GM12878 (cell line): ENCODE data around the gene KLHL35. TPM values are rescaled to one million over a fixed set of nuclear protein-coding genes. Genes with fewer than 3 reads are reported as not detected.

Source experiments
- ATAC-seq: fragments of 200-7000 bp; cut with Tn5 transposase; 3 replicates; pipeline ENCODE4 v1.9.1; 2020; ENCODE audit warnings: mild to moderate bottlenecking, moderate library complexity
- BruUV-seq: library from RNA; stranded (reverse); fragments of 400-500 nt; replicated peaks from 2 replicates; lab custom pipeline; 2021; lab: Mats Ljungman, UMichigan
- CTCF ChIA-PET: fragments of 300-600 bp; sonication (Branson Sonifier 250); formaldehyde crosslinking; extraction: SDS; loops from one replicate; lab custom pipeline; 2021; ENCODE audit warnings: inconsistent platforms; lab: Yijun Ruan, JAX
- POLR2A ChIA-PET: fragments of 350-600 bp; formaldehyde crosslinking; extraction: SDS; loops from one replicate; lab custom pipeline; 2021; ENCODE audit warnings: inconsistent platforms; lab: Charles Lee
- RAD21 ChIA-PET: fragments of 300-600 bp; sonication (Branson Sonifier 250); formaldehyde crosslinking; loops from one replicate; lab custom pipeline; 2023; ENCODE audit warnings: antibody characterized with exemption; ENCODE audit not compliant: unreplicated experiment; lab: Charles Lee
- SMC1A ChIA-PET: fragments of 300-600 bp; sonication (Branson Sonifier 250); formaldehyde crosslinking; loops from one replicate; lab custom pipeline; 2023; ENCODE audit not compliant: unreplicated experiment, uncharacterized antibody; lab: Charles Lee
- DNase-seq: peaks from one replicate; pipeline ENCODE4 v3.0.0-alpha.2; 2011; ENCODE audit warnings: low read depth, low spot score
- FAIRE-seq: peaks from 3 replicates; lab custom pipeline; 2011; peaks lifted over from hg19 to GRCh38; lab: Jason Lieb, UNC
- H2AFZ ChIP-seq: 2 replicates; pipeline ENCODE4 v1.6.0; 2011; ENCODE audit warnings: low read depth, low read length, control low read depth; ENCODE audit not compliant: control insufficient read depth
- H3K27ac ChIP-seq: 2 replicates; pipeline ENCODE4 v1.5.1; 2011; ENCODE audit warnings: control low read depth; ENCODE audit not compliant: control insufficient read depth, insufficient read depth
- H3K27me3 ChIP-seq, 2 experiments: replicated peaks in 1 of 2; 2 replicates each; pipeline versions ENCODE4 v1.6.0 to v1.6.1; 2011; ENCODE audit warnings: low read length in 1 of 2; ENCODE audit not compliant: control insufficient read depth in 2 of 2, insufficient read depth in 2 of 2
- H3K36me3 ChIP-seq, 2 experiments: 2 replicates each; pipeline ENCODE4 v1.5.1; 2011; ENCODE audit warnings: low read length in 1 of 2; ENCODE audit not compliant: control insufficient read depth in 2 of 2, insufficient read depth in 2 of 2
- H3K4me1 ChIP-seq: 2 replicates; pipeline ENCODE4 v1.6.1; 2011; ENCODE audit warnings: mild to moderate bottlenecking, low read length, moderate library complexity, mixed read lengths; ENCODE audit not compliant: control insufficient read depth, insufficient read depth
- H3K4me2 ChIP-seq: 2 replicates; pipeline ENCODE4 v1.6.0; 2011; ENCODE audit warnings: control low read depth; ENCODE audit not compliant: control insufficient read depth, insufficient read depth
- H3K4me3 ChIP-seq: fragments of 200-600 bp; sonication (generic); 2 replicates; pipeline ENCODE4 v1.5.1; 2016
- H3K79me2 ChIP-seq: 2 replicates; pipeline ENCODE4 v1.6.0; 2011; ENCODE audit warnings: low read length; ENCODE audit not compliant: control insufficient read depth, insufficient read depth
- H3K9ac ChIP-seq: 2 replicates; pipeline ENCODE4 v1.8.0; 2011; ENCODE audit warnings: low read length, control low read depth, mixed read lengths; ENCODE audit not compliant: control insufficient read depth, insufficient read depth
- H3K9me3 ChIP-seq: replicated peaks from 3 replicates; pipeline ENCODE4 v1.5.1; 2011; ENCODE audit warnings: mild to moderate bottlenecking, low read length; ENCODE audit not compliant: control insufficient read depth, insufficient read depth
- H4K20me1 ChIP-seq: 2 replicates; pipeline ENCODE4 v1.6.0; 2011; ENCODE audit not compliant: control insufficient read depth, insufficient read depth
- CBFB ChIP-seq: IDR thresholded peaks from 2 replicates; pipeline ENCODE4 v1.6.1; 2016; ENCODE audit warnings: antibody characterized with exemption, low read depth
- CBX3 ChIP-seq: fragments of 200-600 bp; sonication (generic); IDR thresholded peaks from 2 replicates; pipeline ENCODE4 v1.6.1; 2016; ENCODE audit warnings: low read depth, borderline replicate concordance
- EP300 ChIP-seq, 2 experiments: fragments of 150-350 bp in 1 of 2; IDR thresholded peaks; 2 replicates each; pipeline ENCODE4 v1.6.1; 2011 to 2012; ENCODE audit warnings: low read depth in 2 of 2, low read length in 2 of 2, borderline replicate concordance in 1 of 2, improper control_type of control experiment in 1 of 2, inconsistent platforms in 1 of 2; ENCODE audit not compliant: control insufficient read depth in 1 of 2
- NR2F1 ChIP-seq: fragments of 450-650 bp; conservative IDR thresholded peaks from 2 replicates; pipeline ENCODE4 v1.6.1; 2017; ENCODE audit warnings: mild to moderate bottlenecking
- NRF1 ChIP-seq: conservative IDR thresholded peaks from 2 replicates; pipeline ENCODE4 v1.6.1; 2011; ENCODE audit warnings: mild to moderate bottlenecking, low read depth, low read length, improper control_type of control experiment
- PKNOX1 ChIP-seq: fragments of 450-650 bp; IDR thresholded peaks from 2 replicates; pipeline ENCODE4 v1.6.1; 2016; ENCODE audit warnings: mild to moderate bottlenecking
- PML ChIP-seq: IDR thresholded peaks from 2 replicates; pipeline ENCODE4 v1.6.1; 2012; ENCODE audit warnings: low read length, inconsistent platforms
- RFX5 ChIP-seq: IDR thresholded peaks from 2 replicates; pipeline ENCODE4 v1.6.1; 2011; ENCODE audit warnings: low read depth, low read length, improper control_type of control experiment
- RUNX3 ChIP-seq: IDR thresholded peaks from 2 replicates; pipeline ENCODE4 v1.6.1; 2012; ENCODE audit warnings: low read length, inconsistent platforms
- SKIL ChIP-seq: fragments of 450-650 bp; IDR thresholded peaks from 2 replicates; pipeline ENCODE4 v1.6.1; 2017; ENCODE audit warnings: mild to moderate bottlenecking, low read depth, inconsistent platforms; ENCODE audit not compliant: poor library complexity, severe bottlenecking
- SMAD1 ChIP-seq: fragments of 450-650 bp; IDR thresholded peaks from 2 replicates; pipeline ENCODE4 v1.6.1; 2018; ENCODE audit warnings: mild to moderate bottlenecking, low read depth; ENCODE audit not compliant: partially characterized antibody
- SP1 ChIP-seq: IDR thresholded peaks from one replicate; pipeline ENCODE4 v1.6.1; 2011; ENCODE audit warnings: low read depth, low read length
- STAT3 ChIP-seq: IDR thresholded peaks from 2 replicates; pipeline ENCODE4 v1.6.1; 2011; ENCODE audit warnings: low read depth, low read length, improper control_type of control experiment
- TCF7 ChIP-seq: IDR thresholded peaks from 2 replicates; pipeline ENCODE4 v1.6.1; 2014; ENCODE audit warnings: antibody characterized with exemption, borderline replicate concordance
- ZBED1 ChIP-seq: IDR thresholded peaks from 2 replicates; pipeline ENCODE4 v1.6.1; 2016; ENCODE audit warnings: borderline replicate concordance
- ZNF217 ChIP-seq: fragments of 450-650 bp; IDR thresholded peaks from 2 replicates; pipeline ENCODE4 v1.6.1; 2017; ENCODE audit warnings: antibody characterized with exemption, mild to moderate bottlenecking
- WGBS: methylation state at CpG from one replicate; pipeline ENCODE4 v1.1.6; 2016; ENCODE audit warnings: low lambda C conversion rate; ENCODE audit not compliant: insufficient replicate concordance, insufficient coverage; ENCODE audit errors: missing lambda C conversion rate; 5-methylcytosine and 5-hydroxymethylcytosine counted together
- in situ Hi-C: fragments of 300-500 bp; cut with MboI; formaldehyde crosslinking; loops from 9 replicates; pipeline ENCODE4 v1.14.3; 2018; ENCODE audit warnings: mixed read lengths
- intact Hi-C: fragments of 100-400 bp; cut with micrococcal nuclease; formaldehyde crosslinking; loops from one replicate; pipeline ENCODE4 v1.14.2; 2022; ENCODE audit not compliant: unreplicated experiment
- polyA plus RNA-seq, 11 experiments: library from polyadenylated mRNA; depleted of rRNA in 4 of 11; unstranded in 6 of 11; stranded (reverse) in 5 of 11; fragments of >200 nt; fragmentation: Nextera tagmentation in 4 of 11; fragmentation: Illumina TruSeq in 1 of 11; extraction: Ambion mirVana in 4 of 11; extraction: Trizol in 1 of 11; gene quantifications; 1 replicate in 1 of 11; 2 replicates in 10 of 11; pipeline versions ENCODE4 v1.2.1 to v1.2.3, GENCODE V29; 2011 to 2016; ENCODE audit warnings: inconsistent platforms in 2 of 11, missing spikeins in 2 of 11, low read depth in 1 of 11
- total RNA-seq, 4 experiments: library from RNA; depleted of rRNA in 3 of 4; stranded (reverse); fragments of >200 nt in 3 of 4; fragmentation: Illumina TruSeq in 1 of 4; extraction: Trizol in 1 of 4; gene quantifications; 2 replicates each; pipeline versions ENCODE4 v1.2.1 to v1.2.3, GENCODE V29; 2013 to 2021
- TF ChIP-seq, protein P1 (sequence below): fragments of 150-350 bp; IDR thresholded peaks from 2 replicates; pipeline ENCODE4 v1.6.1; 2016; ENCODE audit warnings: low read depth, low read length

Gene KLHL35
- total and polyA plus RNA-seq, 10 of the 15 experiments (the other 5 are each of a cell fraction or from before 2014, with no cell fraction given) = 0.04 to 0.34 (median 0.13) TPM; not detected in 1

GRCh38 chr11:75467311-75467710 lies 34.3 kb upstream of the KLHL35 start:
- Histone ChIP-seq H3K4me3 (no peak overlapping the region), H3K79me2 (no peaks in the 10 kb centered on the region), H3K9me3 (no peaks in the 10 kb centered on the region), H2AFZ (no peak overlapping the region), H3K9ac (no peak overlapping the region), H4K20me1 (no peaks in the 10 kb centered on the region), H3K36me3 (no peaks in the 10 kb centered on the region), H3K27me3 (no peaks in the 10 kb centered on the region), H3K4me1 (no peaks in the 10 kb centered on the region), H3K27ac (no peak overlapping the region), H3K4me2 (no peak overlapping the region)
- ChIA-PET CTCF (interaction anchor here (0.9 kb wide), 1 partner anchor 16 kb away, joined by 3 read pairs; no protein-coding TSS in a partner anchor), POLR2A (no interaction called here), RAD21 (no interaction called here), SMC1A (no interaction called here)
- TF ChIP-seq PKNOX1 = no peak
- no peak for TF ChIP-seq CBFB
- TF ChIP-seq SKIL = no peak
- TF ChIP-seq ZNF217 = no peak
- TF ChIP-seq NRF1 = no peak
- no peak for TF ChIP-seq SMAD1
- TF ChIP-seq TCF7 = no peak
- TF ChIP-seq SP1 = no peak
- TF ChIP-seq, protein P1, sequence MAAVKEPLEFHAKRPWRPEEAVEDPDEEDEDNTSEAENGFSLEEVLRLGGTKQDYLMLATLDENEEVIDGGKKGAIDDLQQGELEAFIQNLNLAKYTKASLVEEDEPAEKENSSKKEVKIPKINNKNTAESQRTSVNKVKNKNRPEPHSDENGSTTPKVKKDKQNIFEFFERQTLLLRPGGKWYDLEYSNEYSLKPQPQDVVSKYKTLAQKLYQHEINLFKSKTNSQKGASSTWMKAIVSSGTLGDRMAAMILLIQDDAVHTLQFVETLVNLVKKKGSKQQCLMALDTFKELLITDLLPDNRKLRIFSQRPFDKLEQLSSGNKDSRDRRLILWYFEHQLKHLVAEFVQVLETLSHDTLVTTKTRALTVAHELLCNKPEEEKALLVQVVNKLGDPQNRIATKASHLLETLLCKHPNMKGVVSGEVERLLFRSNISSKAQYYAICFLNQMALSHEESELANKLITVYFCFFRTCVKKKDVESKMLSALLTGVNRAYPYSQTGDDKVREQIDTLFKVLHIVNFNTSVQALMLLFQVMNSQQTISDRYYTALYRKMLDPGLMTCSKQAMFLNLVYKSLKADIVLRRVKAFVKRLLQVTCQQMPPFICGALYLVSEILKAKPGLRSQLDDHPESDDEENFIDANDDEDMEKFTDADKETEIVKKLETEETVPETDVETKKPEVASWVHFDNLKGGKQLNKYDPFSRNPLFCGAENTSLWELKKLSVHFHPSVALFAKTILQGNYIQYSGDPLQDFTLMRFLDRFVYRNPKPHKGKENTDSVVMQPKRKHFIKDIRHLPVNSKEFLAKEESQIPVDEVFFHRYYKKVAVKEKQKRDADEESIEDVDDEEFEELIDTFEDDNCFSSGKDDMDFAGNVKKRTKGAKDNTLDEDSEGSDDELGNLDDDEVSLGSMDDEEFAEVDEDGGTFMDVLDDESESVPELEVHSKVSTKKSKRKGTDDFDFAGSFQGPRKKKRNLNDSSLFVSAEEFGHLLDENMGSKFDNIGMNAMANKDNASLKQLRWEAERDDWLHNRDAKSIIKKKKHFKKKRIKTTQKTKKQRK = no peak
- TF ChIP-seq EP300 (IDR thresholded peaks at IDR 0.05; ENCODE audit: borderline replicate concordance in 1 of 2, control insufficient read depth in 1 of 2, low read depth in 2 of 2, low read length in 2 of 2) = no peak
- no peak for TF ChIP-seq NR2F1
- no peak for TF ChIP-seq CBX3
- no peak for TF ChIP-seq ZBED1
- no peak for TF ChIP-seq PML
- no peak for TF ChIP-seq RFX5
- no peak for TF ChIP-seq STAT3
- TF ChIP-seq RUNX3 = no peak
- WGBS = 43% methylated on average over 8 of the region's 8 CpGs
- ATAC-seq = no peak
- DNase-seq = no peak
- intact Hi-C loops (no loop called here), in situ Hi-C loops (no loop called here)
- FAIRE-seq = no peak
- no TSS peak for BruUV-seq
